Gastroesophageal sphincter (tissue), 4 donors: ENCODE data around the gene MYH14. TPM values are rescaled to one million over a fixed set of nuclear protein-coding genes. Genes with fewer than 3 reads are reported as not detected.

Source experiments
- ATAC-seq: fragments of 150-250 bp; one replicate; pipeline ENCODE4 v1.9.1; 2016; ENCODE audit warnings: mild to moderate bottlenecking, moderate library complexity
- H3K27ac ChIP-seq, 4 donors: fragments of 200-600 bp; sonication (generic) in 3 of 4; 1 replicate in 3 of 4; 2 replicates in 1 of 4; pipeline ENCODE4 v1.5.1; 2016 to 2019
- H3K27me3 ChIP-seq: fragments of 200-600 bp; sonication (generic); one replicate; pipeline ENCODE4 v1.5.1; 2019
- H3K36me3 ChIP-seq, 2 donors: fragments of 200-600 bp; sonication (generic); one replicate each; pipeline ENCODE4 v1.5.1; 2019; ENCODE audit warnings: control low read depth in 1 of 2
- H3K4me1 ChIP-seq, 3 donors: fragments of 200-600 bp; sonication (generic); 1 replicate in 2 of 3; 2 replicates in 1 of 3; pipeline ENCODE4 v1.5.1; 2016 to 2019; ENCODE audit warnings: control low read depth in 2 of 3
- H3K4me3 ChIP-seq, 2 donors: fragments of 200-600 bp; sonication (generic); one replicate each; pipeline ENCODE4 v1.5.1; 2019; ENCODE audit warnings: mild to moderate bottlenecking in 1 of 2, moderate library complexity in 1 of 2
- H3K9me3 ChIP-seq, 3 donors: fragments of 200-600 bp; sonication (generic); one replicate each; pipeline ENCODE4 v1.5.1; 2017 to 2019; ENCODE audit warnings: control low read depth in 2 of 3
- CTCF ChIP-seq, 4 experiments: fragments of 200-600 bp in 2 of 4; fragments of 450-650 bp in 2 of 4; sonication (generic) in 1 of 4; IDR thresholded peaks; one replicate each; pipeline ENCODE4 v1.5.1; 2017 to 2019; ENCODE audit warnings: antibody characterized with exemption in 4 of 4, mild to moderate bottlenecking in 2 of 4, moderate library complexity in 2 of 4
- EP300 ChIP-seq: sonication (generic); formaldehyde crosslinking; IDR thresholded peaks from one replicate; pipeline ENCODE4 v1.6.1; 2017; ENCODE audit warnings: antibody characterized with exemption, mild to moderate bottlenecking
- POLR2A ChIP-seq, 2 donors: fragments of 450-650 bp; IDR thresholded peaks; one replicate each; pipeline ENCODE4 v1.6.1; 2017; ENCODE audit warnings: antibody characterized with exemption in 2 of 2, mild to moderate bottlenecking in 2 of 2, moderate library complexity in 1 of 2
- POLR2AphosphoS5 ChIP-seq: sonication (generic); formaldehyde crosslinking; IDR thresholded peaks from one replicate; pipeline ENCODE4 v1.6.1; 2017; ENCODE audit warnings: antibody characterized with exemption
- WGBS, 2 donors: methylation state at CpG; one replicate each; pipeline ENCODE4 v1.1.5; 2018; ENCODE audit warnings: low coverage in 1 of 2; 5-methylcytosine and 5-hydroxymethylcytosine counted together
- total RNA-seq, 4 donors: library from RNA; depleted of rRNA; stranded (reverse); fragments of >200 nt; gene quantifications; one replicate each; pipeline ENCODE4 v1.1.0, GENCODE V29; 2016

MYH14 gene
- total RNA-seq, 4 donors from 2014 or later = 3.5 to 10.0 (median 6.1) TPM

GRCh38 chr19:50191216-50191615, 12.2 kb upstream of the MYH14 start:
- TF ChIP-seq CTCF (IDR thresholded peaks at IDR 0.05) (no peak), POLR2AphosphoS5 (no peak), EP300 (no peak), POLR2A (IDR thresholded peaks at IDR 0.05) (no peak)
- peaks cover 80% of the 10 kb centered on the region for H3K27me3 ChIP-seq
- H3K36me3 ChIP-seq = no peaks in the 10 kb centered on the region
- H3K4me3 ChIP-seq = no peak overlapping the region
- no peaks in the 10 kb centered on the region for H3K4me1 ChIP-seq
- ATAC-seq = no peak
- peaks cover 0 to 6% (median 0%) of the 10 kb centered on the region in 3 donors for H3K9me3 ChIP-seq
- H3K27ac ChIP-seq = no peak overlapping the region
- WGBS, 2 donors = 6 to 27% methylated on average over 2 to 4 of the region's 4 CpGs

GRCh38 chr19:50192463-50193211, 10.8 kb upstream of the MYH14 start:
- TF ChIP-seq CTCF (IDR thresholded peaks at IDR 0.05) (no peak), POLR2A (IDR thresholded peaks at IDR 0.05) (no peak), POLR2AphosphoS5 (no peak), EP300 (no peak)
- WGBS, 2 donors = 56 to 62% methylated on average over 9 to 11 of the region's 13 CpGs
- H3K27ac ChIP-seq = no peak overlapping the region

GRCh38 chr19:50195224-50195623, 8.2 kb upstream of the MYH14 start:
- TF ChIP-seq POLR2AphosphoS5 = no peak
- TF ChIP-seq CTCF (IDR thresholded peaks at IDR 0.05) = no peak
- no peak for TF ChIP-seq POLR2A (IDR thresholded peaks at IDR 0.05)
- no peak for TF ChIP-seq EP300
- Histone ChIP-seq H3K4me1 (peaks cover 0 to 14% (median 8%) of the 10 kb centered on the region in 3 donors), H3K36me3 (no peaks in the 10 kb centered on the region), H3K27me3 (peaks cover 87% of the 10 kb centered on the region), H3K4me3 (no peak overlapping the region), H3K9me3 (no peaks in the 10 kb centered on the region), H3K27ac (no peak overlapping the region)
- ATAC-seq = no peak
- 27 to 71% methylated on average over 2 to 3 of the region's 5 CpGs for WGBS, 2 donors

More at GRCh38 chr19:50192463-50193211, 10.8 kb upstream of the MYH14 start:
- Histone ChIP-seq H3K4me3 (no peak overlapping the region), H3K27me3 (peaks cover 87% of the 10 kb centered on the region), H3K36me3 (no peaks in the 10 kb centered on the region), H3K4me1 (no peaks in the 10 kb centered on the region), H3K9me3 (peaks cover 0 to 6% (median 0%) of the 10 kb centered on the region in 3 donors)
- ATAC-seq = no peak

- Histone ChIP-seq H3K9me3 (no peaks in the 10 kb centered on the region), H3K36me3 (no peaks in the 10 kb centered on the region), H3K27me3 (peaks cover 87% of the 10 kb centered on the region), H3K27ac (no peak overlapping the region), H3K4me3 (no peak overlapping the region), H3K4me1 (peaks cover 0 to 14% (median 8%) of the 10 kb centered on the region in 3 donors)
- ATAC-seq = no peak
- no peak for TF ChIP-seq EP300
- TF ChIP-seq POLR2AphosphoS5 = no peak
- no peak for TF ChIP-seq CTCF (IDR thresholded peaks at IDR 0.05)
- no peak for TF ChIP-seq POLR2A (IDR thresholded peaks at IDR 0.05)
- 69 to 81% methylated on average over 3 to 4 of the region's 4 CpGs for WGBS, 2 donors
These were observed 7.0 kb upstream of the MYH14 start for GRCh38 chr19:50196322-50196932.

GRCh38 chr19:50197348-50197747, 6.1 kb upstream of the MYH14 start:
- H3K36me3 ChIP-seq = no peaks in the 10 kb centered on the region
- peaks cover 0 to 16% (median 8%) of the 10 kb centered on the region in 3 donors for H3K4me1 ChIP-seq
- H3K27me3 ChIP-seq = peaks cover 88% of the 10 kb centered on the region
- H3K27ac ChIP-seq = no peak overlapping the region
- H3K4me3 ChIP-seq = no peak overlapping the region
- no peaks in the 10 kb centered on the region for H3K9me3 ChIP-seq
- TF ChIP-seq POLR2A (IDR thresholded peaks at IDR 0.05) = no peak
- no peak for ATAC-seq
- 62 to 63% methylated on average over 3 of the region's 3 CpGs for WGBS, 2 donors
